Smooth muscle cell (in vitro differentiated cells): ENCODE data around the gene MITF. TPM values are rescaled to one million over a fixed set of nuclear protein-coding genes. Genes with fewer than 3 reads are reported as not detected.

ENCODE experiments used
- DNase-seq: peaks from one replicate; lab custom pipeline; 2025; ENCODE audit not compliant: unreplicated experiment; lab: John Stamatoyannopoulos, UW
- H2AFZ ChIP-seq: fragments of 200-600 bp; sonication (generic); 2 replicates; pipeline ENCODE4 v1.6.0; 2016; ENCODE audit warnings: antibody characterized with exemption, low read depth, mild to moderate bottlenecking
- H3F3A ChIP-seq: fragments of 200-600 bp; sonication (generic); 2 replicates; pipeline ENCODE4 v1.6.0; 2017; ENCODE audit warnings: antibody characterized with exemption, low read depth
- H3K27ac ChIP-seq: fragments of 200-600 bp; sonication (generic); 2 replicates; pipeline ENCODE4 v1.5.1; 2016; ENCODE audit warnings: low read depth, mild to moderate bottlenecking
- H3K27me3 ChIP-seq: fragments of 200-600 bp; sonication (generic); 2 replicates; pipeline ENCODE4 v1.6.1; 2016; ENCODE audit warnings: low read depth, mild to moderate bottlenecking
- H3K36me3 ChIP-seq: fragments of 200-600 bp; sonication (generic); 2 replicates; pipeline ENCODE4 v1.5.1; 2016; ENCODE audit warnings: low read depth
- H3K4me1 ChIP-seq: fragments of 200-600 bp; sonication (generic); 2 replicates; pipeline ENCODE4 v1.5.1; 2016; ENCODE audit warnings: low read depth
- H3K4me2 ChIP-seq: fragments of 200-600 bp; sonication (generic); 2 replicates; pipeline ENCODE4 v1.6.0; 2016; ENCODE audit warnings: mild to moderate bottlenecking
- H3K4me3 ChIP-seq: fragments of 200-600 bp; sonication (generic); 2 replicates; pipeline ENCODE4 v1.5.1; 2016; ENCODE audit warnings: mild to moderate bottlenecking
- H3K79me2 ChIP-seq: fragments of 200-600 bp; sonication (generic); 2 replicates; pipeline ENCODE4 v1.6.0; 2016; ENCODE audit warnings: low read depth, mild to moderate bottlenecking
- H3K9ac ChIP-seq: fragments of 200-600 bp; sonication (generic); 2 replicates; pipeline ENCODE4 v1.6.0; 2016; ENCODE audit warnings: low read depth
- H3K9me3 ChIP-seq: fragments of 200-600 bp; sonication (generic); replicated peaks from 2 replicates; pipeline ENCODE4 v1.5.1; 2016; ENCODE audit warnings: low read depth
- H4K20me1 ChIP-seq: fragments of 200-600 bp; sonication (generic); 2 replicates; pipeline ENCODE4 v1.6.0; 2016; ENCODE audit warnings: low read depth
- WGBS: methylation state at CpG from one replicate; pipeline ENCODE4 v1.1.7; 2016; ENCODE audit warnings: low lambda C conversion rate; 5-methylcytosine and 5-hydroxymethylcytosine counted together
- polyA plus RNA-seq: library from polyadenylated mRNA; unstranded; fragments of >200 nt; fragmentation: Nextera tagmentation; extraction: Ambion mirVana; gene quantifications from 2 replicates; pipeline ENCODE4 v1.2.1, GENCODE V29; 2016
- total RNA-seq: library from RNA; depleted of rRNA; stranded (reverse); fragments of >200 nt; gene quantifications from 2 replicates; pipeline ENCODE4 v1.2.3, GENCODE V29; 2014
- TF ChIP-seq, protein P1 (sequence below): fragments of 200-600 bp; sonication (generic); IDR thresholded peaks from 2 replicates; pipeline ENCODE4 v1.5.1; 2017; ENCODE audit warnings: borderline replicate concordance, mild to moderate bottlenecking, antibody characterized with exemption; ENCODE audit not compliant: insufficient read depth, poor library complexity, severe bottlenecking

MITF gene
- total and polyA plus RNA-seq, 2 experiments from 2014 or later: 2.3 to 3.1 TPM

- H2AFZ ChIP-seq: no peak overlapping the region
- H3K4me2 ChIP-seq: no peak overlapping the region
- H4K20me1 ChIP-seq: no peaks in the 10 kb centered on the region
- no peak for DNase-seq
- no peaks in the 10 kb centered on the region for H3K36me3 ChIP-seq
- no peak overlapping the region for H3K9ac ChIP-seq
- no peaks in the 10 kb centered on the region for H3K9me3 ChIP-seq
- H3K27me3 ChIP-seq: no peaks in the 10 kb centered on the region
- TF ChIP-seq, protein P1, sequence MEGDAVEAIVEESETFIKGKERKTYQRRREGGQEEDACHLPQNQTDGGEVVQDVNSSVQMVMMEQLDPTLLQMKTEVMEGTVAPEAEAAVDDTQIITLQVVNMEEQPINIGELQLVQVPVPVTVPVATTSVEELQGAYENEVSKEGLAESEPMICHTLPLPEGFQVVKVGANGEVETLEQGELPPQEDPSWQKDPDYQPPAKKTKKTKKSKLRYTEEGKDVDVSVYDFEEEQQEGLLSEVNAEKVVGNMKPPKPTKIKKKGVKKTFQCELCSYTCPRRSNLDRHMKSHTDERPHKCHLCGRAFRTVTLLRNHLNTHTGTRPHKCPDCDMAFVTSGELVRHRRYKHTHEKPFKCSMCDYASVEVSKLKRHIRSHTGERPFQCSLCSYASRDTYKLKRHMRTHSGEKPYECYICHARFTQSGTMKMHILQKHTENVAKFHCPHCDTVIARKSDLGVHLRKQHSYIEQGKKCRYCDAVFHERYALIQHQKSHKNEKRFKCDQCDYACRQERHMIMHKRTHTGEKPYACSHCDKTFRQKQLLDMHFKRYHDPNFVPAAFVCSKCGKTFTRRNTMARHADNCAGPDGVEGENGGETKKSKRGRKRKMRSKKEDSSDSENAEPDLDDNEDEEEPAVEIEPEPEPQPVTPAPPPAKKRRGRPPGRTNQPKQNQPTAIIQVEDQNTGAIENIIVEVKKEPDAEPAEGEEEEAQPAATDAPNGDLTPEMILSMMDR: no peak
- WGBS: 56% methylated on average over 2 of the region's 2 CpGs
- H3K4me1 ChIP-seq: no peaks in the 10 kb centered on the region
- no peaks in the 10 kb centered on the region for H3F3A ChIP-seq
- no peak overlapping the region for H3K4me3 ChIP-seq
- H3K27ac ChIP-seq: no peak overlapping the region
- H3K79me2 ChIP-seq: no peaks in the 10 kb centered on the region
These were observed 33.0 kb downstream of the MITF start for GRCh38 chr3:69772152-69772867.

GRCh38 chr3:69774029-69774428 lies 34.8 kb downstream of the MITF start:
- Histone ChIP-seq H3K36me3 (no peaks in the 10 kb centered on the region), H3K4me2 (no peak overlapping the region), H4K20me1 (no peaks in the 10 kb centered on the region), H3F3A (no peaks in the 10 kb centered on the region), H3K79me2 (no peaks in the 10 kb centered on the region), H3K4me3 (no peak overlapping the region), H3K27ac (no peak overlapping the region), H3K4me1 (no peaks in the 10 kb centered on the region), H3K27me3 (no peaks in the 10 kb centered on the region), H2AFZ (no peak overlapping the region), H3K9me3 (no peaks in the 10 kb centered on the region), H3K9ac (no peak overlapping the region)
- WGBS: 100% methylated on average over 1 of the region's 1 CpG
- TF ChIP-seq, protein P1: no peak
- DNase-seq: no peak

DNA sequence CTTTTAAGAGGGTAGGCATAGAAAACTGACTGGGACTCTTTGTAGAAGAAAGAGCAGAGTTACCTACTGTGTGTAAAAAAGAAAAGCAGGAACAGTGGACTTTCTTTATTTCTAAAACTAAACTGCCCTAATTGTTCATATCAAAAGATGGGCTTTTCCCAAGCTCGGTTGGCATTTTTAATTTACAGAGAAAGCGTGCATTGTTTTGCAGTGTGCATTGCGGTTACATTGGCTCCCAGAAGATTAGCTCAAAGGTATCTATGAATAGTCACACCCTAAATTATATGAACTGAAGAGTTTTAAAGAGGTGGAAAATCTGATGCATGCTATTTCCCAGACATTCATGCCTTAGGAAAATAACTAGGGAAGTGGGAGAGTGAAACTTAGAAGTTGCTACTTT lies 36.5 kb downstream of the MITF start:
- Histone ChIP-seq H3K27me3 (no peaks in the 10 kb centered on the region), H3F3A (no peaks in the 10 kb centered on the region), H3K4me3 (no peak overlapping the region), H2AFZ (no peak overlapping the region), H3K9me3 (no peaks in the 10 kb centered on the region), H3K79me2 (no peaks in the 10 kb centered on the region), H4K20me1 (no peaks in the 10 kb centered on the region), H3K9ac (no peak overlapping the region), H3K27ac (no peak overlapping the region), H3K4me1 (no peaks in the 10 kb centered on the region), H3K36me3 (no peaks in the 10 kb centered on the region), H3K4me2 (no peak overlapping the region)
- DNase-seq: no peak
- WGBS: 92% methylated on average over 3 of the region's 3 CpGs
- TF ChIP-seq, protein P1: no peak

DNA sequence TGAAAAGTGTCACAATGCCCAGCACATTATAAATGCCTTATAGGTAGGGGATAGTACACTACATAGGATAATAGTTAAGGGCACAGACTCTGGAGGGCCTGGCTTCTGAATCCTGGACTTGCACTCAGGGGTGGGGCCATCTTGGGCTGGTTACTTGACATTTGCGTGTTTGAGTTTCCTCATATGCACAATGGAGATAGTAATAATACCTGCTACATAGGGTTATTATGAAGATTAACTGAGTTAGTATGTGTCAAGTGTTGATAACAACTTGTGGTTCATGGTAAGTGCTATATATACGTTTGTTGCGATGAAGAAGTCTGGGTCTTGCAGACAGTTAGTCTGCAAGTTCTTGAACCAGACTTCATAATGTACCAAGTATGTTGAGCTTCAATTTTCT lies 37.0 kb downstream of the MITF start:
- Histone ChIP-seq H3K27ac (no peak overlapping the region), H3K36me3 (no peaks in the 10 kb centered on the region), H3K4me2 (no peak overlapping the region), H3K27me3 (no peaks in the 10 kb centered on the region), H3F3A (no peaks in the 10 kb centered on the region), H3K9me3 (no peaks in the 10 kb centered on the region), H3K79me2 (no peaks in the 10 kb centered on the region), H2AFZ (no peak overlapping the region), H3K4me3 (no peak overlapping the region), H4K20me1 (no peaks in the 10 kb centered on the region), H3K9ac (no peak overlapping the region), H3K4me1 (no peaks in the 10 kb centered on the region)
- DNase-seq: no peak
- TF ChIP-seq, protein P1: no peak
- 79% methylated on average over 3 of the region's 3 CpGs for WGBS
